ENCODE results near the gene GNAQ.

GNAQ gene

GRCh38 chr9:77892955-77893514, 138.6 kb downstream of the GNAQ start:
- TF ChIP-seq CEBPB (IDR thresholded peaks at IDR 0.05) (no peak), TEAD4 (IDR thresholded peaks at IDR 0.05) (no peak), FOXM1 (IDR thresholded peaks at IDR 0.05; ENCODE audit: borderline replicate concordance, low read depth) (no peak), ZBTB7A (IDR thresholded peaks at IDR 0.05; ENCODE audit: low read depth) (no peak), NFIC (IDR thresholded peaks at IDR 0.05) (no peak)

- TF ChIP-seq MAX (IDR thresholded peaks at IDR 0.05): no peak
- TF ChIP-seq RAD21 (IDR thresholded peaks at IDR 0.05; ENCODE audit: low read depth): no peak
- TF ChIP-seq YY1 (IDR thresholded peaks at IDR 0.05; ENCODE audit: low read depth): no peak
- TF ChIP-seq FOXM1 (IDR thresholded peaks at IDR 0.05; ENCODE audit: borderline replicate concordance, low read depth): no peak
- no peak for TF ChIP-seq ZBTB7A (IDR thresholded peaks at IDR 0.05; ENCODE audit: low read depth)
- TF ChIP-seq TCF12 (IDR thresholded peaks at IDR 0.05; ENCODE audit: low read depth): no peak
- TF ChIP-seq USF1 (IDR thresholded peaks at IDR 0.05): no peak
- no peak for TF ChIP-seq CREB1 (IDR thresholded peaks at IDR 0.05; ENCODE audit: low read depth)
- TF ChIP-seq NFIC (IDR thresholded peaks at IDR 0.05): no peak
- TF ChIP-seq TEAD4 (IDR thresholded peaks at IDR 0.05): no peak
- TF ChIP-seq EP300 (IDR thresholded peaks at IDR 0.05; ENCODE audit: borderline replicate concordance): no peak
- no peak for TF ChIP-seq REST (IDR thresholded peaks at IDR 0.05; ENCODE audit: low read depth)
- no peak for TF ChIP-seq CEBPB (IDR thresholded peaks at IDR 0.05)
- TF ChIP-seq TAF1 (IDR thresholded peaks at IDR 0.05; ENCODE audit: low read depth): no peak
- no peak for TF ChIP-seq EGR1 (IDR thresholded peaks at IDR 0.05)
These were observed 139.4 kb downstream of the GNAQ start for GRCh38 chr9:77892171-77892570.

- no peak for TF ChIP-seq TEAD4 (IDR thresholded peaks at IDR 0.05)
- TF ChIP-seq YY1 (IDR thresholded peaks at IDR 0.05; ENCODE audit: low read depth): no peak
- no peak for TF ChIP-seq RAD21 (IDR thresholded peaks at IDR 0.05; ENCODE audit: low read depth)
- TF ChIP-seq CREB1 (IDR thresholded peaks at IDR 0.05; ENCODE audit: low read depth): no peak
- TF ChIP-seq ZBTB7A (IDR thresholded peaks at IDR 0.05; ENCODE audit: low read depth): no peak
- TF ChIP-seq TCF12 (IDR thresholded peaks at IDR 0.05; ENCODE audit: low read depth): no peak
- TF ChIP-seq NFIC (IDR thresholded peaks at IDR 0.05): no peak
- TF ChIP-seq MAX (IDR thresholded peaks at IDR 0.05): no peak
- no peak for TF ChIP-seq TAF1 (IDR thresholded peaks at IDR 0.05; ENCODE audit: low read depth)
These were observed 140.3 kb downstream of the GNAQ start for GRCh38 chr9:77891128-77891800.

- TF ChIP-seq REST (IDR thresholded peaks at IDR 0.05; ENCODE audit: low read depth) (no peak), MAX (IDR thresholded peaks at IDR 0.05) (no peak), TAF1 (IDR thresholded peaks at IDR 0.05; ENCODE audit: low read depth) (no peak)
These were observed 143.9 kb downstream of the GNAQ start for GRCh38 chr9:77887662-77888061.

- TF ChIP-seq REST (IDR thresholded peaks at IDR 0.05; ENCODE audit: low read depth): peak; percentile 43; the same call in 1 of the 2 replicates
- no peak for TF ChIP-seq CREB1 (IDR thresholded peaks at IDR 0.05; ENCODE audit: low read depth)
These were observed 146.4 kb downstream of the GNAQ start for GRCh38 chr9:77885104-77885672.

All from Ishikawa (cell line).